IPS-20b (cell line): ENCODE results near the gene MRPL36.
"Not testable (repeated sequence)": the region's sequence is repeated elsewhere in the genome, so short reads cannot be mapped to it uniquely, and the experiment has no call there.

Experiments used
- H3K27ac ChIP-seq: one replicate; pipeline ENCODE4 v1.5.1; 2013; ENCODE audit warnings: low read length
- H3K27me3 ChIP-seq: 2 replicates; pipeline ENCODE4 v1.6.1; 2013; ENCODE audit warnings: mild to moderate bottlenecking, low read length, inconsistent platforms; ENCODE audit not compliant: insufficient read depth
- H3K36me3 ChIP-seq: 2 replicates; pipeline ENCODE4 v1.6.1; 2013; ENCODE audit warnings: low read depth, mild to moderate bottlenecking, inconsistent platforms, low read length, moderate library complexity; ENCODE audit not compliant: insufficient read depth
- H3K4me1 ChIP-seq: 2 replicates; pipeline ENCODE4 v1.6.1; 2013; ENCODE audit warnings: mild to moderate bottlenecking, control low read depth, inconsistent platforms, low read length, moderate library complexity; ENCODE audit not compliant: insufficient read depth
- H3K4me3 ChIP-seq: 2 replicates; pipeline ENCODE4 v1.5.1; 2013; ENCODE audit warnings: mild to moderate bottlenecking, low read length, inconsistent platforms
- H3K9ac ChIP-seq: 2 replicates; pipeline ENCODE4 v1.6.1; 2013; ENCODE audit warnings: low read depth, mild to moderate bottlenecking, inconsistent platforms, low read length, moderate library complexity
- H3K9me3 ChIP-seq: 2 replicates; pipeline ENCODE4 v1.6.1; 2013; ENCODE audit warnings: mild to moderate bottlenecking, low read depth, low read length, inconsistent platforms; ENCODE audit not compliant: insufficient read depth

Gene MRPL36

GRCh38 chr5:1799602-1800471 lies at the start of gene MRPL36:
TSS of gene MRPL36 (minus strand) at chr5:1799837. CDS start at chr5:1798935, 902 bp downstream.
- Histone ChIP-seq H3K36me3 (peaks cover 56% of the 10 kb centered on the region), H3K27ac (peak within 1 kb of the TSS; percentile 2), H3K4me3 (peak within 1 kb of the TSS; percentile 81), H3K9me3 (no peaks in the 10 kb centered on the region), H3K4me1 (peaks cover 2% of the 10 kb centered on the region; the same call in 1 of the 2 replicates), H3K9ac (peak within 1 kb of the TSS; percentile 94), H3K27me3 (no peaks in the 10 kb centered on the region)

DNA sequence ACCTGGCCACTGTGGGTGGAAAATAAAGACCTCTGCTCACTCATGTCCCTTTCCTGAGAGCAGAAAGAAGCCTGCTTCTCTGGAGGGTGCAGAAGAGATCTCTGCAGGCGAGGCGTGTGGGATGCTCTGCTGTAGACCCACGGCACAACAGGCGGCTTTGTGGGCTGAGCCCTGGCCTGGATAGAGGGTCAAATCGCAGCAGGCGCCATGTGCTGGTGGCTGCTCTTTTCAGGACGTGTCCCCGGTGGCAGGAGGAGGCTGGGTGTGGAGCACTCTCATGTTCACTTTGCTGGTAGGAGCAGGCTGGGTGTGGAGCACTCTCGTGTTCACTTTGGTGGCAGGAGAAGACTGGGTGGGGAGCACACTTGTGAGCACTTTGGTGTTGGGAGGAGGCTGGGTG lies 48.0 kb upstream of the MRPL36 start:
- H3K4me1 ChIP-seq: peaks cover 7% of the 10 kb centered on the region; the same call in 1 of the 2 replicates
- no peak overlapping the region for H3K4me3 ChIP-seq
- no peak overlapping the region for H3K9ac ChIP-seq
- H3K36me3 ChIP-seq: no peaks in the 10 kb centered on the region
- H3K27me3 ChIP-seq: peaks cover 74% of the 10 kb centered on the region
- no peak overlapping the region for H3K27ac ChIP-seq
- H3K9me3 ChIP-seq: no peaks in the 10 kb centered on the region

GRCh38 chr5:1847056-1847455 lies 47.4 kb upstream of the MRPL36 start:
- Histone ChIP-seq H3K4me3 (no peak overlapping the region), H3K27me3 (peaks cover 69% of the 10 kb centered on the region), H3K27ac (no peak overlapping the region), H3K36me3 (no peaks in the 10 kb centered on the region), H3K9ac (no peak overlapping the region), H3K4me1 (peaks cover 7% of the 10 kb centered on the region; the same call in 1 of the 2 replicates), H3K9me3 (no peaks in the 10 kb centered on the region)

DNA sequence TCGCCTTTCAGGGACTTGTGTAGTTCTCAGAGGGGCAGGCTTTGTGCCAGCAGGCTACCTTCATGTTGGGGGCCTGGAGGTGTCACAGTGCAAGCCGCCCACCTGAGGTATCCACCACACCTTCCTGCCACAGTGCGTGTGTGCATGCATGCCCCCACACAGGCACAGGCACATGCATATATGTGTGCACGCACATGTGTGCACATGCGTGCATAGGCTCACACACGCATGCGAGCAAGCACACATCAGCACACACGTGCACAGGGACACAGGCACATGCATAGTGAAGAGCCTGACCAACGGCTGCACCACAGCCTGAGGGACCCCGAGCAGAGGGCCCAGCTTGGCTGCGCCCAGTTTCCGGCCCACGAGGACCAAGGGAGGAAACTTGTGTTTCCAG lies 46.9 kb upstream of the MRPL36 start:
- H3K27me3 ChIP-seq: peaks cover 69% of the 10 kb centered on the region
- H3K9ac ChIP-seq: no peak overlapping the region
- H3K36me3 ChIP-seq: no peaks in the 10 kb centered on the region
- no peaks in the 10 kb centered on the region for H3K9me3 ChIP-seq
- peaks cover 4% of the 10 kb centered on the region; the same call in 1 of the 2 replicates for H3K4me1 ChIP-seq
- H3K4me3 ChIP-seq: no peak overlapping the region
- no peak overlapping the region for H3K27ac ChIP-seq

- Histone ChIP-seq H3K27me3 (peaks cover 61% of the 10 kb centered on the region), H3K4me3 (no peak overlapping the region), H3K36me3 (no peaks in the 10 kb centered on the region), H3K4me1 (peaks cover 9% of the 10 kb centered on the region), H3K9me3 (no peaks in the 10 kb centered on the region), H3K27ac (no peak overlapping the region), H3K9ac (no peak overlapping the region)
Measured at GRCh38 chr5:1845696-1846095, 46.1 kb upstream of the MRPL36 start.

- H3K4me3 ChIP-seq: no peak overlapping the region
- H3K27me3 ChIP-seq: peaks cover 53% of the 10 kb centered on the region
- no peak overlapping the region for H3K9ac ChIP-seq
- H3K9me3 ChIP-seq: no peaks in the 10 kb centered on the region
- H3K4me1 ChIP-seq: peaks cover 6% of the 10 kb centered on the region
- no peak overlapping the region for H3K27ac ChIP-seq
- no peaks in the 10 kb centered on the region for H3K36me3 ChIP-seq
Measured at GRCh38 chr5:1844708-1845436, 45.2 kb upstream of the MRPL36 start.

DNA sequence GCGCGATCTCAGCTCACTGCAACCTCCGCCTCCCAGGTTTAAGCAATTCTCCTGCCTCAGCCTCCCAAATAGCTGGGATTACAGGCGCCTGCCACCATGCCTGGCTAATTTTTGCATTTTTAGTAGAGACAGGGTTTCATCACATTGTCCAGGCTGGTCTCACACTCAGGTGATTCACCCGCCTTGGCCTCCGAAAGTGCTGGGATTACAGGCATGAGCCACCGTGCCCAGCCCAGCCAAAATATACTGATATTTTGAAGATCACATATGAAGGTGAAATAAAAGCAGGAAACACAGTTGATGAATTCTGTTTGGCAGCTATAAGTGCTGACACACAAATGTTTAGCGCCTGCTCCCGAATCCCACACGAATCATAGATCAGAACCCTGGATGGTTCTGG lies 44.1 kb upstream of the MRPL36 start:
- H3K36me3 ChIP-seq, H3K9ac ChIP-seq, H3K9me3 ChIP-seq, H3K4me3 ChIP-seq, H3K27ac ChIP-seq, H3K4me1 ChIP-seq: not testable (repeated sequence)
- peaks cover 41% of the 10 kb centered on the region for H3K27me3 ChIP-seq

DNA sequence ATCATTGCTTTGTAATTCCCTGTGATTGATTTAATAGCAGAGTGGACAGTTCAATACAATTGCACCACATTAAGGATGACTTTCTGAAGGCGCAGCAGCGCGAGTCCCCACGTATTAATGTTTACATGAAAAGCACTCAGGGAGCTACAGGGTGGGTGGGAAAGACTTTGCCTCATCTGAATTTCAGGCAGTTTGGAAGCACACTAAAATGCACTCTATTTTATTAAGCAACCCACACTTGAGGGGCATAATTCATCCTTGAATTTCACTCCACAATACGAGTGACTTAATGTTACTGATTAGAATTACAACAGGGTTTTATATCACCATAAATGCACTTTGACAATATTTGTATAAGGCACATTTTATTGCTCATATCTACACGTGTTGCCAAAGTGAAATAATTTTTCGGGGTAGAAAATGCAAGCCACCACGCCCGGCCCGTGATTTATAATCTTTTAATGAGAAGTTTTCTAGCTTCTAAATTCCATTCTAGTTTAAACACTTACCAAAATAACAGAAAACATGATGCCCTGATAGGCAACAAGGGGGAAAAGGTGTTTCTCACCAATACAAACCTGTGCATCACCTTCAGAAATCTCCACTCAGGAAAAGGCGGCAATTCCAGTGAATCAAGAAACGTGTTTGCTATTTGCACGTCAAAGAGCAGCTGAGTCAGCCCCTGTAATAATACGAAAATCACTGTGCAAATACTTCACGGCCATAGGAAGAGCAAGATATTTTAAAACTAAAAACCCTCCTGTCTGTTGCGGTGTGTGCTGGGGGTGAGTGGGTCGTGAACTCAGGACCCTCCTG lies 42.6 kb upstream of the MRPL36 start:
- Histone ChIP-seq H3K4me1 (peaks cover 6% of the 10 kb centered on the region), H3K4me3 (no peak overlapping the region), H3K9me3 (no peaks in the 10 kb centered on the region), H3K9ac (no peak overlapping the region), H3K36me3 (no peaks in the 10 kb centered on the region), H3K27ac (no peak overlapping the region), H3K27me3 (peaks cover 27% of the 10 kb centered on the region; the same call in 1 of the 2 replicates)

DNA sequence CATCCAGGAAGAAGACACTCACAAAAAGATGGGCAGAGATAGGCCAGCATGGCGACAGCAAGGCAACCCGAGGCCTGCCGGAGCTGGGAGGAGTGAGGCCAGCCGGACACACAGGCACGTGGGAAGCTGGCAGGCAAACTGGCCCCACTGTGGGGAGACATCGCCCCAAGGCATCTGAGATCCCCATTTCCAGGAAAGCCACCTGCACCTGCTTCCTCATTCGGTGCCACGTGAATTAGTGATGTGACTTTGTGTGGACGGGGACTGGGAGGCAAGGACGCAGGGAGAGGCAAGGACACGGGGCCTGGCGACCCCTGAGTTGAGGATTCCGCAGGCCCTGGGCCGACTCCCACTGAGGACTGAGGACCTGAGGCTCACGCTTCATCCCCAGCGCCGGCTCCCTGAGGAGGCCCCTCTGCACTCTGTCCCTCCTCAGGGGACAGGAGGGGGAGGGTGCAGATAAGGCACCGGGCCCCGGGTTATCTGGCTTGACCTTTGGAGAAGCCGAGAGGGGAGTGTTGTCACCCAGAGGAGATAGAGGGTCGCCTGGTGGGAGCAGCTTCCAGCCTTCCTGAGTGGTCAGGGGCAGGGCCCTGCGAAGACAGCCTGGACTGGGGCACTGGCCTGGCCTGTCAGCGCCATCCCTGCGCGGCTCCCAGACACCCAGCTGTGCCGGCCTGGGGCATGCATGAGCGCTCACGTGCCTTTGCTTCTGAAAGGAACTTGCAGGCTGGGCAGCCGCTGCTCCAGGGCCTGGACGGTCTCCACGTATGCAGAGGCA lies 41.3 kb upstream of the MRPL36 start:
- Histone ChIP-seq H3K9me3 (no peaks in the 10 kb centered on the region), H3K27me3 (peaks cover 18% of the 10 kb centered on the region; the same call in 1 of the 2 replicates), H3K36me3 (no peaks in the 10 kb centered on the region), H3K9ac (no peak overlapping the region), H3K27ac (no peak overlapping the region), H3K4me3 (no peak overlapping the region), H3K4me1 (peaks cover 6% of the 10 kb centered on the region)

GRCh38 chr5:1840071-1840547 lies 40.5 kb upstream of the MRPL36 start:
- Histone ChIP-seq H3K36me3 (no peaks in the 10 kb centered on the region), H3K9me3 (no peaks in the 10 kb centered on the region), H3K9ac (no peak overlapping the region), H3K4me3 (no peak overlapping the region), H3K27ac (no peak overlapping the region), H3K4me1 (peaks cover 6% of the 10 kb centered on the region), H3K27me3 (peaks cover 14% of the 10 kb centered on the region; the same call in 1 of the 2 replicates)
